NCI-H1105 (cell line): ENCODE measurements around the gene MPP2.
A peak's percentile ranks its signal among the peaks of the same experiment; 100 is the strongest.
"Not testable (repeated sequence)": the region's sequence is repeated elsewhere in the genome, so short reads cannot be mapped to it uniquely, and the experiment has no call there.

Source experiments
- DNase-seq: peaks from one replicate; lab custom pipeline; 2025; lab: John Stamatoyannopoulos, UW

The MPP2 gene

DNA sequence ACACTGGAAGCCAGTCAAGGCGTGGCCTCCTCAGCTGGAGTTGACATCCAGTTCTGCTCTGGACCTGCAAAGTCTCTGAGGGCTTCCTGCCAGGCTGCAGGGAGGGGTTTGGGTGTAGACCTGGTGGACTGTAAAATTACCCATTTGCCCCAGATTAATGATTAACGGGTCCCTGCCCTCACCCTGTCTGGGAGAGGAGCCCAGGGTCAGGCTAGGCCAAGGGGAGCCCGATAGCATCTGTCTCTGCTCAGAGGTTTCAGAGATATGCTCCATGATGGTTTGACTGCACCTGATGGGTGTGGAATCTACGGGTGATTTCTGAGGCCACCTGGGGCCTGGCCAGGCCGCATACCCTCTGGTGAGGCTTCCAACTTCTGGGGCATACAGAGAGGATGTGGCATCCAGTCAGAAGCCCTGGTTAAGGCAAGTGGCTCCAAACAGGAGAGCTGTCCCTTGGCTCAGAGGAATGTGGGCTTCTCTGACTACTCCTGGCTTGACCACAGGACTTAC, 23.8 kb upstream of the MPP2 start:
- no peak for DNase-seq

DNA sequence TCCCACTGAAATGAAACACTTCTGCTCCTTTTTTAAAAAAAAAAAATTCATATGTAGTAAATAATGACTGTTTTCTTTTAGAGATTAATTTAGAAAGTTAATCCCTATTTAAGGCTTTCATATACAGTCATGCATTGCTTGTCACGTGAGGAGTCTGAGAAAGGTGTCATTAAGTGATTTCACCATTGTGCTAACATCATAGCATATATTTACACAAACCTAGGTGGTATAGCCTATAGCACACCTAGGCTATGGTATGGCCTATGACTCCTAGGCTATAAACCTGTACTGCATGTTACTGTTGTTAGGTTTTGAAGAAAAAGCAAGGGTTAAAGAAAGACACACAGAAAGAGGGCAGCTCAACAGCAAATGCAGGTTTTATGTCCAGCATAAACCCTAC, 21.3 kb upstream of the MPP2 start:
- DNase-seq = no peak

DNA sequence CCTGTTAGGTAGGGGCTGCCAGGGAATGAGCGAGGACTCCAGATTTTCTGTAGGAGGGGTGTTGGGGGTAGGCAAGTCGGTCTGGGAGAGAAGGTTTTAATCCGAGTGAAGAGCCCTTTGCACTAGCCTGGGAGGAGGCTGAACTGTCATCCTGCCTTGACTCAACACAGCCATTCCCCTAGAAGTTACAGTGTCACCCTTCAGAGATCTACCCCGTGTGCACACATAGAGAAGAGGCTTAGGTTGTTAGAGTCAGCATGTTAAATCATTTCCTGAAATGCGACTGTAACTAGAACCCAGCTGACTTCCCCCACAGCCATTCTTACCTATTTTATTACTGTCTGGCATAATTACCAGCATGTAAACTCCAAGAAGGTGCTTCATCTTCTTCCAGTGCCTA, 20.6 kb upstream of the MPP2 start:
- DNase-seq = not testable (repeated sequence)

DNA sequence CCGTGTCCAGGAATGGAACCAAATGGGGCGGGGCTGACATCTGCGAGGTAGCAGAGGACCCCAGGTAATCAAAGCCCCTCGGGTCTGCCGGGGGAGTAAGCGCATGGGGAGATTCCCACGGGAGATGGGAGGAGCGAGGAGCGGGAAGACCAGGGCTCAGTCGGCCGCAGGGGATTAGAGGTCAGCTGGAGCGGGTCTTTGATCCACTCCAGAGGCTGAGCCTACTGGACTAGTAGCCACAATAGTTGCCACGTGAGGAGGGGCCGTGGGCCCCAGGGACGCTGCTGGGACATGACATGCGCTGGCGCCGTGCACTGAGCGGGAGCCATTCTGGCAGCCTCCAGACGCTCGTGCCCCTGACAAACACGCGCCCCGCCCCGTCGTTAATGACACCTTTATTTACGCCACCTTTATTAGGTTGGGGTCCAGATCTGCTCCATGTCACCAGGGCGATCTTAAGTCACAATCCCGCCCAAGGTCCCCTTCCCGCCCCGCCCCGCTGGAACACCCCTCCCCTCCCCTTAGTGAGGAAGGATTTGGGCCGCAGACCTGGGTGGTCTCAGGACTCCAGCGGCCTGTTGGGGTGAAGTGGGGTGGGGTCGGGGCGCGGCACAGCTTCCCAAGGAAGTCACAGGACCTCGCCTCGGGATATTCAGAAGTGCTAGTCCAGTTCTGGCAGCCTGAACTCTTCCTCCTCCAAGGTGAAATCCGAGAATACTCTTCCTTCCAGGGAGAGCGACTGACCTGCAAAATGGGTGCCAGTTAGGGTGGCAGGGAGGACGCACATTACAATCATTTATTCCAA, 19.9 kb upstream of the MPP2 start:
- peak; percentile 0 for DNase-seq

DNA sequence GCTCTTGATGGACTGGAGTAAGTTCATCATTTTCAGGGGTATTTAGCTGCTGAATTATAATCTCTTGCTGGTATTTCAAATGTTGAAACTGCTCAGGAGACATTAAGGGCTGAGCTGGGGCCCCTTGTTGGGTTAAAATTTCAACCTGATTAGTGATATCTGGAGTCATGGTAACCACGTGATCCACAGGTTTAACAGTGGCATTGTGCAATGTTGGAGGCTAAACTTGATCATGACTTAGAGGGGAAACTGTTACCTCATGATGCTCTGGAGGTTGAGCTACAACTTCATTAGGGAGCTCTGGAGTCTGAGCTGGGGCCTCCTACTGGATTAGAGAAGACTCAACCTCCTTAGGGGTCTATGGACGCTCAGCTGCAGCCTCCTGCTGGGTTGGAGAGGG, 17.2 kb upstream of the MPP2 start:
- DNase-seq = no peak

DNA sequence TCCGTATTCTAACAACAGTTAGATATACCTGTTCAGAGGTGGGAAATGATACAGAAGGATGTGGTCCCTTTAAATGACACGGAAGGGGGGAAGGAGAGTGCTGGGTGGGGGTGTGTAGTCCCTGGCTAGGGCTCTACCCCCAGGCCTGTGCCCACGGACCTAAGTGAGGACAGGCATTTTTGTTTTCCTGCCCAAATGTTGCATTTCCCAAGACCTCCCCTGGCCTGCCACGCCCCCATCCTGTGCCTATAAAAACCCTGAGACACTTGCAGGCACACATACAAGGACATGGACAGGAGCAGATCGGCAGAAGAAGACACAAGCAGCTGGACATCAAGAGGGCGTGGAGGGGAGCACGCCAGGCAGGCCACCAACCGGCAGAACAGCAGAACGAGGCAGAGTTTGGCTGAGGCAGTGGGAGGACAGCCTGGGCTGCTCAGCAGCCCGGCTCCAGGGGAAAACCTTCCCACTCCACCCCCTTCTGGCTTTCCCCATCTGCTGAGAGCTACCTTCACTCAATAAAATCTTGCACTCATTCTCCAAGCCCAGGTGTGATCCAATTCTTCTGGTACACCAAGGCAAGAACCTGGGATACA, 13.3 kb upstream of the MPP2 start:
- DNase-seq = no peak

DNA sequence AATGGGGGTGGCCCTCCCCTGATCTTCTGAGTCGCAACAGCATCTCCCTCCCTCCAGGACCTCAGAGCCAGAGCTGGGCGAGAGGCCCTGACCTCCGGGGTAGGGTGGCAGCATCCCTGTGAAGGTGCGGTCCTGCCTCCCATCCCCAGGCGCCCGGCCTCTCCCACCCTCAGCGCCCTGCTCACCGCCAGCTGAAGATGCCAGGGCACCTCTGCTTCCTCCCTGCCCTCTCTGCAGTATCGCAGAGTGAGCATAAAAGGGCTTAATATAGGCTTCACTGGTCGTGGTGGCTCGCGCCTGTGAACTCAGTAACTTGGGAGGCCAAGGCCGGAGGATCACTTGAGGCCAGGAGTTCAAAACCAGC, 10.7 kb upstream of the MPP2 start:
- no peak for DNase-seq

DNA sequence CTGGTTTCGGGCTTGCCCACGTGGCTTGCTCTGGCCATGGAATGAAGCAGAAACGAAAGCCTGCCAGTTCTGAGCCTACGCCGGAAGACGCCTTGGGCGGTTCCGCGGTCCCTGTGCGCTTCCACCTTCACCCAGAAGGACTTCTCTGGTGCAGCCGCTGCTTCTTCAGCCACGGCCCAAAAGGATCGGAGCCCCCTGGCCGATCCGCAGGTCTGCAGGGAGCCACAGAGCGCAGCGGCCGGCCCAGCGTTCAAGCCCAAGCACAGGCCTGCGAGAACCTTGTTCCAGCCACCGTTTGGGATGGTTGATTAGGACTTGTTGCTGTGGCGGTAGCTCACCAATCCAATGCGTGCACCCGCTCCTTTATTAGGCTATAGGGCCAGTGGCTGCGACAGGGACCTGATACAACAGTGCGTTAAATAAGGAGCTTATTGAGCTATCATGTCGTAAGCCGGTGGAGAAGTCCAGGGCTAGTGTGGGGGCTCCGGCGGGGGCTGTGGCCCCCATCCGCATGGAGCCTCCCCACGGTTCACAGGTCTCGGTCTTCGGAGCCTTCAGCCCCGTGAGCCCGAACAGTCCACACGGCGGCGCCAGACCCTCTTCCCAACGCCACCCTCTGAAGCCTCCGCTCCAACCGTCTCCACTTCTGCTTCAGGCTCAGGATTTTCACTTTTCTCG, 10.2 kb upstream of the MPP2 start:
- DNase-seq = no peak

DNA sequence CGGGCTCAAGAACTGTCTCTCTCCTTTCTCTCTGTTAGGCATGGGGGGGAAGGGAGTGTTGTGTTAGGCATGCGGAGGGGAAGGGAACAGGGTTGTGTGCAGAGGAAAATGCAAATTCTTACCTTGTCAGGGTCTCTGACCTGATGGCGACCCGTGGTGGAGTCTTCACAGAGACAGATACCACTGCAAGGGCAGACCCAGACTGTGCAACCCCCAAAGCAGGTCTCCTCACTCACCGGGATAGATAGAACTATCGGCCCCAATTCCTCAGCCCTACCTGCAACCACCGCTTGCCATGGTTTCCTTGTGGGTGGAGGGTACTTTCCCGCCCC, 9.6 kb upstream of the MPP2 start:
- no peak for DNase-seq

DNA sequence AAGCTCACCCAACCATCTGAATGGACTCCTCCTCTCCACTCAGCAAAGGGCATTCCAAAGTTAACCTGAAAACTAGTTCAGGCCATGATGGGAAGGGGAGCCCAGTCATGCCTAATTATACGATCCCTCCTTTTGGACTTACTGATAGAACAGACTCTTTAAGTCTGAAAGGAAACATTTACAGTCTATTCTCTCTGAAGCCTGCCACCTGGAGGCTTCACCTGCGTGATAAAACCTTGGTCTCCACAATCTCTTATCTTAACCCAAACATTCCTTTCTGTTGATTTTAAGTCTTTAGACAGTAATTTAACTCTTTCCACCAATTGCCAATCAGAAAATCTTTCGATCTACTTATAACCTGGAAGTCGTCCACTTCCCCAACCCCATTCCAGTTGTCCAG, 9.0 kb upstream of the MPP2 start:
- no peak for DNase-seq

DNA sequence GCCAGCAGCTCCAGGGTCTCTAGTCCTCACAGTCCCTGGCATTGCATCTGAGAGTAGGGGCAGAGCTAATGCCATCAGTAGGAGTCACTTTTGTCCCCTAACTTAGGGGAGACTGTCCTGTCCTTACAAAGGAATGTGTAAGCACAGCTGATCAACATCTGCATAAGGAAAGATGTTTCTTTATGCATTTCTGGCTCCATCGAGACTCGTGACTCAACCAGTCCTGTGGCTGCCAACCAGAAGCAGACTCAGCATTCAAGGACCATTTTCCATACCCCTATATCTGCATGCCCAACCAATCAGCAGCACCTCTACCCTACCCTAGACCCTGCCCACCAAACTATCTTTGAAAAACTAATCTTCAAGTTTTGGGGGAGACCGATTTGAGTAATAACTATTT, 8.2 kb upstream of the MPP2 start:
- no peak for DNase-seq

DNA sequence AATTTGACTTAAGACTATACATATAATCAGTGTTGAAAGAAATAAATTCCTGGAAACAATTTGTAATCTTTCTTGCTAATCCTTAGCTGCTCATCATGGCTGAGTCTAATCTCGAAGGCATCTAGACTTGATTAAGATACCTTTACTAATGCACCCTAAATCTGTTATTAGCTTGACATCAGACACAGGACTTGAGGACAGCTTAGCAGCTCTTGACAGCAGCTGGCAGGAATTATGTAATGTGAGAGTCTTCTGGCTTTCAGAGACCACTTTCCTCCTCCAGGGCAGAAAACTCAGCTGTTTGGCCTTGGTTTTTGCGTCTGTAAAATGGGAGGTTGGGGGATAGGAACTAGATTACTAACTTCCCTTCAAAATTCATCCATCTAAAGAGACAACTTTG, 7.1 kb upstream of the MPP2 start:
- no peak for DNase-seq

DNA sequence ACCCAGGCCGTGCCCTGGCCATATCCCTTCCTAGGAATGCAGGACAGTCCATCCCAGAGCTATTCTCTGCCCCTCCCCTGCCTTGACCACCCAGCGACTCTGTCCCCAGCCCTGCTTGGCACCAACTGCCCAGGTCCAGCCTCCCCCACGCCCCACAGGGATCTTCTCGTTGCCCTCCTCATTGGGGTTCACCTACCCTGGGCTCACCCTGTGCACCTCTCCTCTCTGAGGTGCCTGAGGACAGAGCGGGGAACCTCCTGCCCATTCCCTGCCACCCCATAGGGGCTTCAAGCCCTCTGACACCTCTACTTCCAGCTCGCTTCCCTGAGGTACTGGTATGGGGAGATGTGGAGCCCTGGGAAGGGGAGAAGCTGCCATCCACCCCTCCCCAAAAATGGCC, 6.2 kb upstream of the MPP2 start:
- DNase-seq = no peak

DNA sequence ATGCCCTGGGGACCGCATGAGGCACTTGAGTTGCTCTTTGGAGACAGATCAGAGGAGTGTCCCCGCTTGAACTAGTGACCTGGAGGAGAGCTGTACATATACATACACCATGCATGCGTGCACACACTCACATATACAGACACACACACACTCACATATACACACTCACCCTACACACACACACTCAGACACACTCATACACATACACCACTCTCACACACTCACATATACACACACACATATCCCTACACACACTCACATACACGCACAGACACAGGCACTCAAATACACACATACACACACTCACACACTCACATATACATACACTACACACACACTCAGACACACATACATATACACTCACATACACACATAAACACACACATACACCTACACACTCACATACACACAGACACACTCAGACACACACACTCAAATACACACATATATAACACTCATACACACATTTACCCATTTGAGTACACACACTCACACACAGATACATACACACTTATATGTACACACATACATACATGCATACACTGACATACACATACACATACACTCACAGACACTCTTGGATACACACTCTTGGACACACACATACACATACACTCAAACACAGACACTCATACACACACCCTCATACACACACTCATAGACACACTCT, 5.4 kb upstream of the MPP2 start:
- no peak for DNase-seq

DNA sequence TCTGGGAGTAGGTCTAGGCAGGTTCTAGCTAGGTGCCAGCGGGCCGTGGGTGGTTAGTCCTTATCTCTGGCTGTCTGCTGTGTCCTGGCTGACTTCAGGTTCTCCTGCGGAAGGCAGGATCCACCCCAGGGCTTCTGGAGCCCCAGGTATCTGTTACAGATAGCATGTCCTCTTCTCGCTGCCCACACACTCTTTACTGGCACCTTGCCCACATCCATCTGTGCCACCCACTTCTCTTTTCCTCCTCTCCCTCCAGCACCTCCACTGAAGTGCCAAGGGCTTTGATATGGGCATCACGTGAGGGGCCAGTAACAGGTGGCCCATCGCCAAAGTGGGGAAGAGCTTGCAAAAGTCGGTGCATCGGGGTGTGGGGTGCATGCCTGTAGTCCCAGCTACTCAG, 4.6 kb upstream of the MPP2 start:
- peak; percentile 9 for DNase-seq

DNA sequence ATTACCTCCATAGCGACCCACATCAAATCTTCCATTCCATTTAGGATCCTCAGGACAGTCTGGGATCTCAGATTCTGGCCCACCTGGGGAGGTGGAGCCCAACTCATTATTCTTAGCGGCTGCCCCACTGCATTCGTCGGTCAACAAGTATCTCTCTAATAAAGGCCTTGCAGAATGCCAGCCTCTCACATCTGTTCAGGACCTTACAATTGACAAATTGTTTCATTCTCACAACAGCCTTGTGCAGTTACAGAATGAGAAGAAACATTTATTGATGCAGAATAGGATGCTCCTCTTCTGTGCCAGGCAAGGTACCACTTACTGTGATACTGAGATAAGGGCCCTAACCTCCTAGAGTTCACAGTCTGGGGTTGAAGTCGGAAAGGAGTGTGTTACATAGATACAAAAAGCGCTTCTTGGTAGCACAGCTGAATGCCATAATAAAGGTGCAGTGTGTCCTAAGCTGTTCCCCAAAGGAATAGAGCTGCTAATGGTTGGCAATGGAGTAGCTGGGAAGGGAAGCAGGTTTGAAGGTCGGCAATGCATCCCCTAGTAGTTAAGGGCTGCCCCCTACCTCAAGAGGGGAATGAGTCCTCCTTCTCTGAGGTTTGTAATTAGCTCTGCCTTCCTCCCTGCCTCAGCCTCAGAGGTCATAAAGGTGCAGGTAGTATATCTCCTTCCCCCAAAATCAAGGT, 2.3 kb upstream of the MPP2 start:
- no peak for DNase-seq

DNA sequence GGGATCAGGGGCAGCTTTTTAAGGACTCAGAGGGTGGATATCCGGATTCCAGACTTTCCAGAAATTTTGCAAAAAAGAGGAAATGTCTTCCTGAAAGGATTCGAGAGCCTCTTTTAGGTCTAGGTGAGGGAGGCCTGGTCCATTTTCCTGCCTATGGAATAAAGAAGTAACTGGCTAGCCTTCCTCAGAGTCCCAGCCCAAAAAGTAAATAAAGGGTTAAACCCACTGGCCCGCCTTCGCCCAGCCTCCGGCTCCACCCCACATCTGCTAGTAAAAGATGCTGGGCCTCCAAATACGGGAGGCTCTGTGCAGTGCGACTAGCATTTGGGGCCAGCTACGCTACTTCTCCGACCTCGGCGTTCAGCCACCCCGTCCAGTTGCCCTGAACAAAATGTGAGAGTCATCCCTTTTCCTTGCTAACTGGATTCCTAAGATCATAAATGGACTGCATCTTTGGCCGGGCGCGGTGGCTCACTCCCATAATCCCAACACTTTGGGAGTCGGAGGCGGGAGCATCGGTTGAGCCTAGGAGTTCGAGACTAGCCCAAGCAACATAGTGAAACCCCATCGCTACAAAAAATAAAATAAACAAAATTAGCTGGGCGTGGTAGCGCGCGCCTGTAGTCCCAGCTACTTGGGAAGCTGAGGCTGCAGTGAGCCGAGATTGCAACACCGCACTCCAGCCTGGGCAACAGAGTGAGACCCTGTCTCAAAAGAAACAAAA, 824 bp upstream of the MPP2 start:
- peak; percentile 11 for DNase-seq

DNA sequence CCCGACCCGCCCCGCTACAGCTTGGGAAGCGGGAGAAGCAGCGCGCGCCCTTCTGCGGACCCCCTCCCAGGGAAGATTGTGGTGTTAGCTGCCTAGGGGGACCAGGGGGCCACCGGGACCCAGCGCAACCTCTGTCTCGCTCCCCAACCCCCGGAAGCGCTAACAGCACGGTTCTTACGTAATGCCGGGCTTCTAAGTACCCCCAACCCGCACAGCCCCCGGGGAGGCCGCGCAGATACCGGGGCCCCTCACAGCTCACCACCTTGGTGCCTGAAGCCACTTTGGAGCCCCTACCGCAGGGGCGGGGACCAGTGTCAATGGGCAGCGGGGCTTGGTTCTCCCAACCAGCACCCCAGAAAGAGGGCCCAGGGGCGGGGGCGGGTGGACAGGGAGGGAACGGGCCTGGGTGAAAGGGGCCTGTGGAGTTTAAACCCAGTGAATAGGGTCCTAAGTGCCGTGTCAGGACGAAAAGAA, 348 bp downstream of the MPP2 start:
- no peak for DNase-seq

DNA sequence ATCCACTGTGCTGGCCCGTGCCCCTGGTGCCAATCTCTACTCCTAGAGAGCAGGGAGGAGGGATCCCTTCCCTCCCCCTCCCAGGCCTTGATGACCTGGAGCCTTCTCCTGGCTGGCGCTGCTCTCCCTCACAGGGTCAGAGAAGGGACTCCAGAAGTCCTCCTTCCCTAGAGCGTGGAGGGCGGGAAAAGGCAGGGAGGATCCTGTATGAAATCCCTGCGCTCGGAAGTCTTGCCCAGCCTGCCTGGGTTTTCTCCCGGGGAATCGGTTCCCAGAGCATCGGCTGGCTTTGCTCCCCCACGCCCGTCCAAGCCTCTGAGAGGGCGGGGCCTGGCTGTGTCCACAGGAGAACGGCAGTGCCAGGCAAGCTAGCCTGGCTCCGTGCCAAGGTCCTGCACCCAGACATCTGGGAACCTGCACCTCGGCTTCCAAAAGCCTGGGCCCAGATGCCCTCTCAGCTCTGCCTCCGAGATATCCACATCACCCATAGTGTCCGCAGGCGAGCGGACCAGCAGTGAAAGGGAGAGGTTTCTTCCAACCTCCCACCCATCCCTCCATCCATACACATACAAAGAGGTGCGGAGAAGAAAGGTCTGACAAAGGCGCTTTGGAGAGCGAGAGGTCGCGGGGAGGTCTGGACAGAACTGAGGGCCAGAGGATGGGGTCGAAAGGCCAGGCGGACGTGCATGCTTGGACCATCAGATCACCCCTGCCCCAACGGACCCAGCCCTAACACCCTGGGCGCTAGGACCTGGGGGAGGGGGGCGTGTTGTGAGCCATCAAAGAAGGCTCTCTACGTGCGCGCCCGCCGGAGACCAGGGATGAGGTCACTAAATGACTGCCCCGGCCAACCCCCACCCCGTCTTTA, 1.1 kb downstream of the MPP2 start:
- peak; percentile 22 for DNase-seq

DNA sequence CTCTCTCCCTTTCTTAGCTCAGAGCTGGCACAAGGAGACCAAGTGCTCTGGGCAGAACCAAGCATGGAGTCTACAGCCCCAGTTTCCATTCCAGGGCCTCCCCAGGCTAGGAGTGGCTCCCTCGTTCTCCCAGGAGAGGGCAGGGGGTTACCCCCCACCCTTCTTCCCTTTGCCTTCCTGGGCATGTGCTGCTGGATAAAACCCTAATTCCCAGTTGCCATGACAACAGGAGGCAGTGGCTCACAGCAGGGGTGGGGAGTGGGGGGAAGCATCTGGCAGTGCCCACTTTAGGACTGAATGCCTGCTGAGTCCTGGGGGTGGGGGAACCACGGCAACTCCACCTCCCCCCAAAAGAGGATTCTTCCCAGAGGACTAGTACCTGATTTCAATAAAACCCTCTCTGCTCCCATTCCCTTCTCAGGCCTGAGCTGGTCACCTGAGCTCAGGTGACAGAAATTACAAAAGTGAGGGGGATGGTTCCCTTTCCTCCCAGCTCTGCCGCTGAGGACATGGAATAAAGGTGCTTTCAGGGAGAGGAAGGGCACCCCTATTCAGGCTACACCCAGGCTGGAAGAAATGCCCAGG, 1.8 kb downstream of the MPP2 start:
- peak; percentile 29 for DNase-seq
